H1 (cell line): ENCODE measurements around the gene PLB1. TPM values are rescaled to one million over a fixed set of nuclear protein-coding genes. Genes with fewer than 3 reads are reported as not detected.

Source experiments
- CHD7 ChIP-seq: fragments of 300-600 bp; sonication (generic); IDR thresholded peaks from 2 replicates; pipeline ENCODE4 v1.7.1; 2012; ENCODE audit warnings: low read length, moderate library complexity, mild to moderate bottlenecking, inconsistent platforms; ENCODE audit not compliant: insufficient replicate concordance
- polyA plus RNA-seq, 7 experiments: library from polyadenylated mRNA; depleted of rRNA in 3 of 7; stranded (reverse) in 5 of 7; unstranded in 2 of 7; fragments of >200 nt in 5 of 7; fragments of 200-250 nt in 2 of 7; gene quantifications; 1 replicate in 5 of 7; 2 replicates in 1 of 7; 4 replicates in 1 of 7; pipeline versions ENCODE4 v1.2.1 to v1.2.3, GENCODE V29; 2011 to 2013; ENCODE audit warnings: missing spikeins in 2 of 7, mixed read lengths in 2 of 7
- total RNA-seq: library from RNA; stranded (reverse); fragmentation: NEBNext Ultra II Directional; extraction: Animal tissue kit (Norgen Biotek cat#: 25700); gene quantifications from 2 replicates; pipeline ENCODE4 v1.2.1, GENCODE V29; 2021

PLB1 gene
- total and polyA plus RNA-seq, 2 of the 8 experiments (the other 6 are each of a cell fraction or from before 2014, with no cell fraction given), result 0.20 to 0.36 TPM

- TF ChIP-seq CHD7, result no peak
- TF ChIP-seq, all 59 proteins: peak for 0
Observed at GRCh38 chr2:28558158-28558820, 62.4 kb downstream of the PLB1 start (continued).
